Activated CD8-positive, alpha-beta T cell treated with anti-CD3 and anti-CD28 coated beads for 36 hours (primary cell): ENCODE data around the gene NPIPB6. TPM values are rescaled to one million over a fixed set of nuclear protein-coding genes. Genes with fewer than 3 reads are reported as not detected.

ENCODE experiments used
- ATAC-seq: fragments of 200-7000 bp; cut with Tn5 transposase; one replicate; pipeline ENCODE4 v1.10.0; 2021; ENCODE audit warnings: mild to moderate bottlenecking, moderate library complexity
- CTCF ChIA-PET: fragments of 350-600 bp; sonication (Branson Sonifier 250); formaldehyde crosslinking; loops from one replicate; lab custom pipeline; 2021; ENCODE audit warnings: antibody characterized with exemption; lab: Charles Lee
- POLR2A ChIA-PET: fragments of 350-600 bp; sonication (Branson Sonifier 250); formaldehyde crosslinking; loops from one replicate; lab custom pipeline; 2021; ENCODE audit warnings: antibody characterized with exemption; lab: Charles Lee
- DNase-seq: peaks from one replicate; pipeline ENCODE4 v3.0.0-alpha.2; 2020
- H3K27ac Mint-ChIP-seq: one replicate; pipeline ENCODE4 v1.8.0; 2021; ENCODE audit warnings: mild to moderate bottlenecking, mixed read lengths
- H3K27me3 Mint-ChIP-seq: one replicate; pipeline ENCODE4 v1.8.0; 2021; ENCODE audit warnings: mixed read lengths
- H3K36me3 Mint-ChIP-seq: one replicate; pipeline ENCODE4 v1.8.0; 2021; ENCODE audit warnings: low read depth, mixed read lengths
- H3K4me1 Mint-ChIP-seq: one replicate; pipeline ENCODE4 v1.8.0; 2021; ENCODE audit warnings: low read depth, mixed read lengths
- H3K4me3 Mint-ChIP-seq: one replicate; pipeline ENCODE4 v1.8.0; 2021; ENCODE audit warnings: mild to moderate bottlenecking, moderate library complexity, mixed read lengths
- H3K9me3 Mint-ChIP-seq: one replicate; pipeline ENCODE4 v1.8.0; 2021; ENCODE audit warnings: mixed read lengths
- intact Hi-C: fragments of 100-400 bp; cut with micrococcal nuclease; formaldehyde crosslinking; loops from one replicate; pipeline ENCODE4 v1.10.0; 2022
- total RNA-seq, 2 experiments: library from RNA; stranded (reverse); gene quantifications; one replicate each; pipeline ENCODE4 v1.2.3, GENCODE V29; 2021
- TF ChIP-seq, protein P1 (sequence below): fragments of 200-600 bp; IDR thresholded peaks from one replicate; pipeline ENCODE4 v1.8.0; 2022; ENCODE audit warnings: antibody characterized with exemption, mild to moderate bottlenecking

Gene NPIPB6
- total RNA-seq, 2 experiments from 2014 or later: 0.52 TPM; not detected in 1

DNA sequence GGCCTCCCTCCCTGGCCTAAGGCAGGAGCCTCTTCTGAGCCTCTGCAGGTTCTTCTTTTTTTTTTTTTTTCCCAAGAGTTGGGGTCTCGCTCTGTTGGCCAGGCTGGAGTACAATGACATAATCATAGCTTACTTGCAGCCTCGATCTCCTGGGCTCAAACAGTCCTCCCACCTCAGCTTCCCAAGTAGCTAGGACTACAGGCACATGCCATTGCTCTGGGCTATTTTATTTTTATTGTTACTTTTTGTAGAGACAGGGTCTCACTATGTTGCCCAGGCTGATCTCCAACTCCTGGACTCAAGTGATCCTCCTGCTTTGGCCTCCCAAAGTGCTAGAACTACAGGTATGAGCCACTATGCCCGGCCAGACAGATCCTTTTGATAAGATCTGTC, 38.4 kb downstream of the NPIPB6 start:
- no peak for DNase-seq
- TF ChIP-seq, protein P1, sequence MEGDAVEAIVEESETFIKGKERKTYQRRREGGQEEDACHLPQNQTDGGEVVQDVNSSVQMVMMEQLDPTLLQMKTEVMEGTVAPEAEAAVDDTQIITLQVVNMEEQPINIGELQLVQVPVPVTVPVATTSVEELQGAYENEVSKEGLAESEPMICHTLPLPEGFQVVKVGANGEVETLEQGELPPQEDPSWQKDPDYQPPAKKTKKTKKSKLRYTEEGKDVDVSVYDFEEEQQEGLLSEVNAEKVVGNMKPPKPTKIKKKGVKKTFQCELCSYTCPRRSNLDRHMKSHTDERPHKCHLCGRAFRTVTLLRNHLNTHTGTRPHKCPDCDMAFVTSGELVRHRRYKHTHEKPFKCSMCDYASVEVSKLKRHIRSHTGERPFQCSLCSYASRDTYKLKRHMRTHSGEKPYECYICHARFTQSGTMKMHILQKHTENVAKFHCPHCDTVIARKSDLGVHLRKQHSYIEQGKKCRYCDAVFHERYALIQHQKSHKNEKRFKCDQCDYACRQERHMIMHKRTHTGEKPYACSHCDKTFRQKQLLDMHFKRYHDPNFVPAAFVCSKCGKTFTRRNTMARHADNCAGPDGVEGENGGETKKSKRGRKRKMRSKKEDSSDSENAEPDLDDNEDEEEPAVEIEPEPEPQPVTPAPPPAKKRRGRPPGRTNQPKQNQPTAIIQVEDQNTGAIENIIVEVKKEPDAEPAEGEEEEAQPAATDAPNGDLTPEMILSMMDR: no peak
- intact Hi-C loops: no loop called here
- CTCF ChIA-PET: no interaction called here
- Mint-ChIP-seq H3K36me3 (no peaks in the 10 kb centered on the region), H3K4me1 (peaks cover 6% of the 10 kb centered on the region), H3K27ac (peak overlapping the region; percentile 13), H3K4me3 (no peak overlapping the region), H3K9me3 (no peaks in the 10 kb centered on the region), H3K27me3 (no peaks in the 10 kb centered on the region)
- ATAC-seq: no peak
- POLR2A ChIA-PET: no interaction called here

DNA sequence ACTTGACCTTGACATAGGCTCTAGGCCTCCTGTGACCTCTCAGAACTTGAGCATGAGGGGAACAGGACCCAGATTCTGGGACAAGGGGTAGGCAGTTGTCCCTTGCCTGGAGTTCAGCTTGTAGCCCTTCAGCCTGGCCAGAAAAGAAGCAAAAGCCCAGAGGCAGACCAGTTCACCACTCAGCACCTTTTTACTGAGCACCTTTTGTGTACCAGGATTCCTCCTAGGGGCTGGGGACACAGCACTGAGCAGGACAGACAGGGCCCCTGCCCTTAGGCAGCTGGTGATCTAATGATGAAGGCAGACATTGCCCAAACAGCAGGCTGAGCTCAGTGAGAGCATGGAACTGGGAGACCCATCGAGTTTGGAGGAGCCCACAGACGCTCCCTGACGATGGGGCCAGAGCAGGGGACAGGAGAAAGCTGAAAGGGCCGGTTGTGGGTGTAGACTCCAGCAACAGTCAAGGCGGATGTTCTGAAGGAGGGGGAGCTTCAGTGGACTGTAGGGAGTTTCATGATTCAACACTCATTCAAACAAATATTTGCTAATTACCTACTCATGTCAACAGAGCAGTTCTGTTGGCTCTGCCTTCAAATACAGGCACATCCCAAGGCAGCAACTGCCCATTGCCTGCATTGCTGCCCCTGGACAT, 38.9 kb downstream of the NPIPB6 start:
- no peak overlapping the region for H3K4me3 Mint-ChIP-seq
- H3K9me3 Mint-ChIP-seq: no peaks in the 10 kb centered on the region
- TF ChIP-seq, protein P1: no peak
- H3K27me3 Mint-ChIP-seq: no peaks in the 10 kb centered on the region
- no peaks in the 10 kb centered on the region for H3K36me3 Mint-ChIP-seq
- DNase-seq (no peak), ATAC-seq (no peak)
- intact Hi-C loops: no loop called here
- H3K27ac Mint-ChIP-seq: no peak overlapping the region
- ChIA-PET CTCF (no interaction called here), POLR2A (interaction anchor here (0.7 kb wide), 1 partner anchor 14 kb away, joined by 3 read pairs; no protein-coding TSS in a partner anchor)
- H3K4me1 Mint-ChIP-seq: peaks cover 6% of the 10 kb centered on the region

DNA sequence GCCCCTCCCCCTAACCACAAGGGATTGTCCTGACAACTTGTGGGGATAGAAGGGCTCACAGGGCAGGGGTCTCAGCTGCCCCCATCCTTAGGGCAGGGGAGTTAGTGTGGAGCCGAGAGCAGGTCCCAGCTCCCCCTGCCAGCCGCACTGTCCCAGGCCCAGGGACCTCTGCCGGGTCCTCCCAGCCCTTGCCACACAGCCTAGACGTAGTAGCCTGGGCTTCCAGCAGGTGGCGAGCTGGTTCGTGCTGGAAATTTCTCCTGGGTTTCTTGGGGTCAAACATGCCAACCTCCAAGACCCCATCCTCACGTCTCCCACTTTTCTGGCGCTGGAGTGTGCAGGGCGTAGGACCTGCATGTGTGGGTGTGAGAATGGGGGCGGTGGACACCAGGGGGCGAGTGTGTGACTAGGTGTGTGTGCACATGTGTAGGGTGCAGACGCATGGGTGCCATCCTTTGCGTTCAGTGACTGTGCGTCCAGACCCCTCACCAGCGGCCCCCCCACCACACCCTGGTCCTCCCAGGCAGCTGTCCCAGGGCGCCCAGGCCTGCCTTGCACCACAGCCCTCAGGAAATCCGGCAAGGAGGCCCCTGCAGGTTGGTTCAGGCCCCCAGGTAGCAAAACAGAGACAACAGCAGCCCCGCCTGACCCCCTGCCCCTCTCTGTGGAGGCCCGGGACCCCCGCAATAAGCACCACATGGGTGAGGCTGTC, 41.5 kb downstream of the NPIPB6 start:
- peaks cover 10% of the 10 kb centered on the region for H3K4me1 Mint-ChIP-seq
- no peak overlapping the region for H3K27ac Mint-ChIP-seq
- ChIA-PET CTCF (interaction anchor here (0.7 to 10.3 kb wide), 10 partner anchors 10 to 294 kb away, joined by 3 to 259 read pairs (median 4); no protein-coding TSS in a partner anchor), POLR2A (no interaction called here)
- no peaks in the 10 kb centered on the region for H3K9me3 Mint-ChIP-seq
- TF ChIP-seq, protein P1: peak; percentile 94
- H3K36me3 Mint-ChIP-seq: peaks cover 4% of the 10 kb centered on the region
- ATAC-seq: peak; percentile 52
- no peaks in the 10 kb centered on the region for H3K27me3 Mint-ChIP-seq
- peak; percentile 65 for DNase-seq
- intact Hi-C loops: no loop called here
- H3K4me3 Mint-ChIP-seq: no peak overlapping the region

DNA sequence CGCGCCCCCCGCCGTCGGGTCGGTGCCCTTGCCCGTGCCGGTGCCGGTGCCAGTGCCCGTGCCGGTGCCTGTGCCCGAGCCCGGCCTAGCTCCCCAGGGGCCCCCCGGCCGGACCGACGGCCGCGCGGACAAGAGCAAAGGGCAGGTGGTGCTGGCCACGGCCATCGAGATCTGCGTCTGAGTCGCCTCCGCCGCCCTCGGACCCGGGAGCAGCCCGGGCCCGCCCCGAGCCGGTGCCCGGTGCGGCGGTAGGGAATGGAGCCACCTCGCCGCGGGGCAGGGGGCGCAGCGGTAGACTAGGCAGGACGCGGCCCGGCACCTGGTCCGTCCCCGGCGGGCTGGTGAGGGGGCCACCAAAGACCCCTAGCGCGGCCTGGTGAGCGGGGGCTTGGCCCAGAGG, 42.6 kb downstream of the NPIPB6 start:
- Mint-ChIP-seq H3K36me3 (peaks cover 4% of the 10 kb centered on the region), H3K4me1 (peaks cover 17% of the 10 kb centered on the region), H3K4me3 (no peak overlapping the region), H3K27ac (no peak overlapping the region), H3K9me3 (no peaks in the 10 kb centered on the region), H3K27me3 (no peaks in the 10 kb centered on the region)
- ChIA-PET POLR2A (no interaction called here), CTCF (interaction anchor here (0.7 to 10.3 kb wide), 4 partner anchors 9 to 296 kb away, joined by 4 to 259 read pairs (median 10); no protein-coding TSS in a partner anchor)
- intact Hi-C loops: no loop called here
- no peak for ATAC-seq
- no peak for DNase-seq
- TF ChIP-seq, protein P1: no peak
